ENCODE data around the gene GFY. TPM values are rescaled to one million over a fixed set of nuclear protein-coding genes. Genes with fewer than 3 reads are reported as not detected.

The GFY gene
- total RNA-seq, 1 donor from 2014 or later, result not detected

DNA sequence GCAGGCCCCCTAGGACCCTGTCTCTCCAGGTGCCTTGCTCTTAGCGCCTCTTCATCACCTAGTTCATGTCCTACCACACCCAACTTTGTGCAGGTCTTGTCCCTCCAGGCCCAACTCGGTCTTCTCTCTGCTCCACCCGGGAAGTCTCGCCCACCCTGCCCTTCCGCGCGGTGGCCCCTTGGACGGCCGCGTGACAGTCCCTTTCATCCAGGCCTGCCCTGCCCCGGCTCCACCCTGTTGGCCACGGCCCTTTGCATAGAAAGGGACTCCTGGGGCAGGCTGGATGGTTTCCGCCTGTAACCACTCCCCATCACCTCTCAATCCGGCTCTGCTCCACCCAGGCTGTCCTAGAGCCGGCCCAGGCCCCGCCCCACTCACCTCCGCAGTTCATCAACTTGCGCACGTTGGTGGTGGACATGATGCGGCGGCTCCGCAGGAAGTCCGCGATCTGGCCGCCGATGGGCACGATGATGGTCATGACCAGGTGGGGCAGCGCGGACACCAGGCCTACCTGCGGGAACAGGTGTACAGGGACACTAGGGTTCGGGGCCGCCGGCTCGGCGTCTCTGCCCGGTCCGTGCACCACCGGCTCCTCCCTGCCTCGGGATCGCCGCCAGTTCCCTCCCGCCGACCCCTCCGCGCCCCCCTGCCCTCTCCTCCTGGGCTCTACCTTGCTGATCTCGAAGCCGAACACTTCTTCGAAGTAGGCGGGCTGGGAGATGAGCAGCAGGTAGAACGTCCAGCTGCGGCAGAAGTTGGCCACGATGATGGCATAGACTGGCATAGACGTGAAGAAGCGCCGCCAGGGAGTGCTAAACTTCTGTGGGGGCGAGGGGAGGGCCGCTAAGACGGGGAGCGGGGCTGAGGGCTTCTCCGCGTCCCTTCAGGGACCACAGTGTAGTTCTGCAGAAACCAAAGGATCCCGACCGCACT lies 7.2 kb downstream of the GFY start:
- H3K36me3 ChIP-seq (ENCODE audit: insufficient read depth, low read length), result no peaks in the 10 kb centered on the region

DNA sequence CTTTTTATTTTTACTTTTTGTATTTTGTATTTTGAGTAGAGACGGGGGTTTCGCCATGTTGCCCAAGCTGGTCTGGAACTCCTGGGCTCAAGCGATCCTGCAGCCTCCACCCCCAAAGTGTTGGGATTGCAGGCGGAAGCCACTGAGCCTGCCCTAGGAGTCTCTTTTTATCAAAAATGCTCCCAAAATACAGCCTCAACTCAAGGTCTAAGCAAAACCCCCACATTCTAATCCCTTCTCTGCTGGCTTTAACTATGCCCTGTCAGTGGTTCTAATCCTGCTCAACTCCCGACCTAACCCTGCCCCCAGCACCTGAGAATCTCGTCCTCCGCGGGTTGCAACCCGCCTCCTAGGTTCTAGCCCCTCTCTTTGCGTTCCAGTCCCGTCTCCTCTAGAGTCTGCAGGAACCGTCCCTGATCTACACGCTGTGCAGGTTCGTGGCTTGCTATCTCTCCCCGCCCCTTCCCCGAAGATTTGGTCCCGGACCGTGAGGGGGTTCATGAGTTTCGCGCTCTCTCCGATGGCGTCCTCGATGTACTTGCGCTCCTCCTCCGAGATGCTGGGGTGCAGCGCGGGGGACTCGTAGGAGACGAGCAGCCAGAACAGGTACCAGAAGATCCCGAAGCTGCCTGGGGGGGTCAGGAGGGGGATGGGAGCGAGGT lies 8.2 kb downstream of the GFY start:
- H3K4me1 Mint-ChIP-seq (ENCODE audit: low read depth, unreplicated experiment), result no peaks in the 10 kb centered on the region
- no peak for DNase-seq (ENCODE audit: low read depth)
- TF ChIP-seq, protein P1, sequence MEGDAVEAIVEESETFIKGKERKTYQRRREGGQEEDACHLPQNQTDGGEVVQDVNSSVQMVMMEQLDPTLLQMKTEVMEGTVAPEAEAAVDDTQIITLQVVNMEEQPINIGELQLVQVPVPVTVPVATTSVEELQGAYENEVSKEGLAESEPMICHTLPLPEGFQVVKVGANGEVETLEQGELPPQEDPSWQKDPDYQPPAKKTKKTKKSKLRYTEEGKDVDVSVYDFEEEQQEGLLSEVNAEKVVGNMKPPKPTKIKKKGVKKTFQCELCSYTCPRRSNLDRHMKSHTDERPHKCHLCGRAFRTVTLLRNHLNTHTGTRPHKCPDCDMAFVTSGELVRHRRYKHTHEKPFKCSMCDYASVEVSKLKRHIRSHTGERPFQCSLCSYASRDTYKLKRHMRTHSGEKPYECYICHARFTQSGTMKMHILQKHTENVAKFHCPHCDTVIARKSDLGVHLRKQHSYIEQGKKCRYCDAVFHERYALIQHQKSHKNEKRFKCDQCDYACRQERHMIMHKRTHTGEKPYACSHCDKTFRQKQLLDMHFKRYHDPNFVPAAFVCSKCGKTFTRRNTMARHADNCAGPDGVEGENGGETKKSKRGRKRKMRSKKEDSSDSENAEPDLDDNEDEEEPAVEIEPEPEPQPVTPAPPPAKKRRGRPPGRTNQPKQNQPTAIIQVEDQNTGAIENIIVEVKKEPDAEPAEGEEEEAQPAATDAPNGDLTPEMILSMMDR (IDR thresholded peaks at IDR 0.05; ENCODE audit: insufficient read depth, low read depth, low read length), result no peak
- TF ChIP-seq EZH2 (IDR thresholded peaks at IDR 0.05; ENCODE audit: insufficient read depth, low read length), result peak; percentile 58
- no peak overlapping the region for H3K27ac Mint-ChIP-seq (ENCODE audit: unreplicated experiment)
- H3K4me3 ChIP-seq (ENCODE audit: insufficient read depth, low read depth, low read length), result no peak overlapping the region
- H3K79me2 ChIP-seq (ENCODE audit: insufficient read depth, low read length), result no peaks in the 10 kb centered on the region
- peaks cover 7% of the 10 kb centered on the region for H3K9me3 ChIP-seq (ENCODE audit: insufficient read depth, low read depth, low read length)
- no peak overlapping the region for H3K4me2 ChIP-seq (ENCODE audit: low read length)
- no peak overlapping the region for H3K9ac ChIP-seq (ENCODE audit: low read length)
- peaks cover 9% of the 10 kb centered on the region for H3K9me3 Mint-ChIP-seq (ENCODE audit: unreplicated experiment)
- no peak overlapping the region for H3K4me3 Mint-ChIP-seq (ENCODE audit: unreplicated experiment)
- no peak overlapping the region for H2AFZ ChIP-seq (ENCODE audit: low read depth, low read length)
- peaks cover 73% of the 10 kb centered on the region for H3K27me3 Mint-ChIP-seq (ENCODE audit: low read depth, unreplicated experiment)
- H3K36me3 Mint-ChIP-seq (ENCODE audit: low read depth, unreplicated experiment), result no peaks in the 10 kb centered on the region
- no peaks in the 10 kb centered on the region for H4K20me1 ChIP-seq (ENCODE audit: insufficient read depth, low read length)
- no peak for FAIRE-seq
- H3K27ac ChIP-seq (ENCODE audit: low read depth, low read length), result no peak overlapping the region
- peaks cover 84% of the 10 kb centered on the region for H3K27me3 ChIP-seq (ENCODE audit: insufficient read depth, low read length)
- H3K4me1 ChIP-seq (ENCODE audit: insufficient read depth, low read length), result no peaks in the 10 kb centered on the region
- no peaks in the 10 kb centered on the region for H3K36me3 ChIP-seq (ENCODE audit: insufficient read depth, low read length)

More for the DNA sequence above, 7.2 kb downstream of the GFY start:
- Histone ChIP-seq H3K4me1 (ENCODE audit: insufficient read depth, low read length) (no peaks in the 10 kb centered on the region), H3K4me3 (ENCODE audit: insufficient read depth, low read depth, low read length) (no peak overlapping the region), H3K4me2 (ENCODE audit: low read length) (no peak overlapping the region), H3K9me3 (ENCODE audit: insufficient read depth, low read depth, low read length) (peaks cover 7% of the 10 kb centered on the region), H3K9ac (ENCODE audit: low read length) (no peak overlapping the region), H3K79me2 (ENCODE audit: insufficient read depth, low read length) (no peaks in the 10 kb centered on the region), H4K20me1 (ENCODE audit: insufficient read depth, low read length) (no peaks in the 10 kb centered on the region), H2AFZ (ENCODE audit: low read depth, low read length) (no peak overlapping the region), H3K27me3 (ENCODE audit: insufficient read depth, low read length) (peaks cover 83% of the 10 kb centered on the region), H3K27ac (ENCODE audit: low read depth, low read length) (no peak overlapping the region)
- no peak for DNase-seq (ENCODE audit: low read depth)
- peak; percentile 71 for TF ChIP-seq EZH2 (IDR thresholded peaks at IDR 0.05; ENCODE audit: insufficient read depth, low read length)
- TF ChIP-seq, protein P1 (IDR thresholded peaks at IDR 0.05; ENCODE audit: insufficient read depth, low read depth, low read length), result no peak
- peaks cover 71% of the 10 kb centered on the region for H3K27me3 Mint-ChIP-seq (ENCODE audit: low read depth, unreplicated experiment)
- H3K4me1 Mint-ChIP-seq (ENCODE audit: low read depth, unreplicated experiment), result peaks cover 2% of the 10 kb centered on the region
- no peak overlapping the region for H3K4me3 Mint-ChIP-seq (ENCODE audit: unreplicated experiment)
- no peaks in the 10 kb centered on the region for H3K36me3 Mint-ChIP-seq (ENCODE audit: low read depth, unreplicated experiment)
- H3K9me3 Mint-ChIP-seq (ENCODE audit: unreplicated experiment), result peaks cover 9% of the 10 kb centered on the region
- FAIRE-seq, result no peak
- H3K27ac Mint-ChIP-seq (ENCODE audit: unreplicated experiment), result no peak overlapping the region

Data from astrocyte (in vitro differentiated cells and primary cell).